ENCODE measurements around the gene LRFN5.

LRFN5 gene

GRCh38 chr14:41766772-41767171, 160.1 kb downstream of the LRFN5 start:
- WGBS (ENCODE audit: insufficient coverage, insufficient read length), result no CpG with 5 or more reads among the region's 5 CpGs
- Histone ChIP-seq H3K9me3 (ENCODE audit: control insufficient read depth, insufficient read depth, low read length) (no peaks in the 10 kb centered on the region), H3K36me3 (ENCODE audit: control insufficient read depth, insufficient read depth, low read length) (no peaks in the 10 kb centered on the region), H3K4me3 (ENCODE audit: low read length) (no peak overlapping the region), H3K4me1 (ENCODE audit: control insufficient read depth, insufficient read depth, low read length) (no peaks in the 10 kb centered on the region), H3K27ac (ENCODE audit: low read length) (no peak overlapping the region), H3K27me3 (ENCODE audit: control insufficient read depth, insufficient read depth, low read length) (no peaks in the 10 kb centered on the region)
- no peak for DNase-seq (ENCODE audit: low read depth, low spot score)

GRCh38 chr14:41773536-41774279, 167.0 kb downstream of the LRFN5 start:
- no peaks in the 10 kb centered on the region for H3K27me3 ChIP-seq (ENCODE audit: control insufficient read depth, insufficient read depth, low read length)
- no peaks in the 10 kb centered on the region for H3K9me3 ChIP-seq (ENCODE audit: control insufficient read depth, insufficient read depth, low read length)
- no peaks in the 10 kb centered on the region for H3K36me3 ChIP-seq (ENCODE audit: control insufficient read depth, insufficient read depth, low read length)
- H3K4me3 ChIP-seq (ENCODE audit: low read length), result no peak overlapping the region
- no peaks in the 10 kb centered on the region for H3K4me1 ChIP-seq (ENCODE audit: control insufficient read depth, insufficient read depth, low read length)
- no CpG with 5 or more reads among the region's 1 CpG for WGBS (ENCODE audit: insufficient coverage, insufficient read length)
- DNase-seq (ENCODE audit: low read depth, low spot score), result no peak
- H3K27ac ChIP-seq (ENCODE audit: low read length), result no peak overlapping the region

GRCh38 chr14:41782511-41782910, 175.8 kb downstream of the LRFN5 start:
- H3K9me3 ChIP-seq (ENCODE audit: control insufficient read depth, insufficient read depth, low read length), result no peaks in the 10 kb centered on the region

GRCh38 chr14:41783403-41783802, 176.7 kb downstream of the LRFN5 start:
- Histone ChIP-seq H3K27me3 (ENCODE audit: control insufficient read depth, insufficient read depth, low read length) (no peaks in the 10 kb centered on the region), H3K4me3 (ENCODE audit: low read length) (no peak overlapping the region), H3K9me3 (ENCODE audit: control insufficient read depth, insufficient read depth, low read length) (no peaks in the 10 kb centered on the region), H3K36me3 (ENCODE audit: control insufficient read depth, insufficient read depth, low read length) (no peaks in the 10 kb centered on the region), H3K4me1 (ENCODE audit: control insufficient read depth, insufficient read depth, low read length) (no peaks in the 10 kb centered on the region), H3K27ac (ENCODE audit: low read length) (no peak overlapping the region)
- DNase-seq (ENCODE audit: low read depth, low spot score), result no peak
- no CpG with 5 or more reads among the region's 2 CpGs for WGBS (ENCODE audit: insufficient coverage, insufficient read length)

More at GRCh38 chr14:41782511-41782910, 175.8 kb downstream of the LRFN5 start:
- no peak overlapping the region for H3K4me3 ChIP-seq (ENCODE audit: low read length)
- H3K36me3 ChIP-seq (ENCODE audit: control insufficient read depth, insufficient read depth, low read length), result no peaks in the 10 kb centered on the region
- no peaks in the 10 kb centered on the region for H3K4me1 ChIP-seq (ENCODE audit: control insufficient read depth, insufficient read depth, low read length)
- no peak overlapping the region for H3K27ac ChIP-seq (ENCODE audit: low read length)
- no peaks in the 10 kb centered on the region for H3K27me3 ChIP-seq (ENCODE audit: control insufficient read depth, insufficient read depth, low read length)
- DNase-seq (ENCODE audit: low read depth, low spot score), result no peak

GRCh38 chr14:41785696-41786095, 179.0 kb downstream of the LRFN5 start:
- Histone ChIP-seq H3K4me3 (ENCODE audit: low read length) (no peak overlapping the region), H3K36me3 (ENCODE audit: control insufficient read depth, insufficient read depth, low read length) (no peaks in the 10 kb centered on the region), H3K4me1 (ENCODE audit: control insufficient read depth, insufficient read depth, low read length) (no peaks in the 10 kb centered on the region), H3K27ac (ENCODE audit: low read length) (no peak overlapping the region), H3K9me3 (ENCODE audit: control insufficient read depth, insufficient read depth, low read length) (no peaks in the 10 kb centered on the region), H3K27me3 (ENCODE audit: control insufficient read depth, insufficient read depth, low read length) (no peaks in the 10 kb centered on the region)
- WGBS (ENCODE audit: insufficient coverage, insufficient read length), result no CpG with 5 or more reads among the region's 6 CpGs
- DNase-seq (ENCODE audit: low read depth, low spot score), result no peak

GRCh38 chr14:41799817-41800216, 193.1 kb downstream of the LRFN5 start:
- H3K27me3 ChIP-seq (ENCODE audit: control insufficient read depth, insufficient read depth, low read length), result no peaks in the 10 kb centered on the region
- H3K4me3 ChIP-seq (ENCODE audit: low read length), result no peak overlapping the region
- no CpG with 5 or more reads among the region's 1 CpG for WGBS (ENCODE audit: insufficient coverage, insufficient read length)
- H3K27ac ChIP-seq (ENCODE audit: low read length), result no peak overlapping the region
- H3K36me3 ChIP-seq (ENCODE audit: control insufficient read depth, insufficient read depth, low read length), result no peaks in the 10 kb centered on the region
- no peak for DNase-seq (ENCODE audit: low read depth, low spot score)
- no peaks in the 10 kb centered on the region for H3K4me1 ChIP-seq (ENCODE audit: control insufficient read depth, insufficient read depth, low read length)
- H3K9me3 ChIP-seq (ENCODE audit: control insufficient read depth, insufficient read depth, low read length), result no peaks in the 10 kb centered on the region; the same call in 1 of the 2 replicates

GRCh38 chr14:41805633-41806032, 199.0 kb downstream of the LRFN5 start:
- DNase-seq (ENCODE audit: low read depth, low spot score), result no peak
- Histone ChIP-seq H3K36me3 (ENCODE audit: control insufficient read depth, insufficient read depth, low read length) (no peaks in the 10 kb centered on the region), H3K4me1 (ENCODE audit: control insufficient read depth, insufficient read depth, low read length) (no peaks in the 10 kb centered on the region), H3K27ac (ENCODE audit: low read length) (no peak overlapping the region), H3K27me3 (ENCODE audit: control insufficient read depth, insufficient read depth, low read length) (no peaks in the 10 kb centered on the region), H3K9me3 (ENCODE audit: control insufficient read depth, insufficient read depth, low read length) (no peaks in the 10 kb centered on the region; the same call in 1 of the 2 replicates), H3K4me3 (ENCODE audit: low read length) (no peak overlapping the region)
- WGBS (ENCODE audit: insufficient coverage, insufficient read length), result no CpG with 5 or more reads among the region's 5 CpGs

- DNase-seq (ENCODE audit: low read depth, low spot score), result no peak
- Histone ChIP-seq H3K9me3 (ENCODE audit: control insufficient read depth, insufficient read depth, low read length) (no peaks in the 10 kb centered on the region; the same call in 1 of the 2 replicates), H3K4me1 (ENCODE audit: control insufficient read depth, insufficient read depth, low read length) (no peaks in the 10 kb centered on the region), H3K4me3 (ENCODE audit: low read length) (no peak overlapping the region), H3K27me3 (ENCODE audit: control insufficient read depth, insufficient read depth, low read length) (no peaks in the 10 kb centered on the region), H3K27ac (ENCODE audit: low read length) (no peak overlapping the region), H3K36me3 (ENCODE audit: control insufficient read depth, insufficient read depth, low read length) (no peaks in the 10 kb centered on the region)
- no CpG with 5 or more reads among the region's 5 CpGs for WGBS (ENCODE audit: insufficient coverage, insufficient read length)
Measured at GRCh38 chr14:41806366-41806975, 199.8 kb downstream of the LRFN5 start.

GRCh38 chr14:41810362-41810761, 203.7 kb downstream of the LRFN5 start:
- Histone ChIP-seq H3K27ac (ENCODE audit: low read length) (no peak overlapping the region), H3K27me3 (ENCODE audit: control insufficient read depth, insufficient read depth, low read length) (no peaks in the 10 kb centered on the region), H3K4me1 (ENCODE audit: control insufficient read depth, insufficient read depth, low read length) (no peaks in the 10 kb centered on the region; the same call in 1 of the 2 replicates), H3K36me3 (ENCODE audit: control insufficient read depth, insufficient read depth, low read length) (no peaks in the 10 kb centered on the region), H3K9me3 (ENCODE audit: control insufficient read depth, insufficient read depth, low read length) (no peaks in the 10 kb centered on the region), H3K4me3 (ENCODE audit: low read length) (no peak overlapping the region)
- no CpG with 5 or more reads among the region's 1 CpG for WGBS (ENCODE audit: insufficient coverage, insufficient read length)
- no peak for DNase-seq (ENCODE audit: low read depth, low spot score)

- Histone ChIP-seq H3K27ac (ENCODE audit: low read length) (no peak overlapping the region), H3K27me3 (ENCODE audit: control insufficient read depth, insufficient read depth, low read length) (no peaks in the 10 kb centered on the region), H3K4me1 (ENCODE audit: control insufficient read depth, insufficient read depth, low read length) (no peaks in the 10 kb centered on the region; the same call in 1 of the 2 replicates), H3K36me3 (ENCODE audit: control insufficient read depth, insufficient read depth, low read length) (no peaks in the 10 kb centered on the region), H3K9me3 (ENCODE audit: control insufficient read depth, insufficient read depth, low read length) (no peaks in the 10 kb centered on the region), H3K4me3 (ENCODE audit: low read length) (no peak overlapping the region)
- no CpG with 5 or more reads among the region's 1 CpG for WGBS (ENCODE audit: insufficient coverage, insufficient read length)
- DNase-seq (ENCODE audit: low read depth, low spot score), result no peak
Measured at GRCh38 chr14:41817626-41818025, 210.9 kb downstream of the LRFN5 start.

- Histone ChIP-seq H3K4me1 (ENCODE audit: control insufficient read depth, insufficient read depth, low read length) (no peaks in the 10 kb centered on the region), H3K36me3 (ENCODE audit: control insufficient read depth, insufficient read depth, low read length) (no peaks in the 10 kb centered on the region), H3K4me3 (ENCODE audit: low read length) (no peak overlapping the region), H3K9me3 (ENCODE audit: control insufficient read depth, insufficient read depth, low read length) (no peaks in the 10 kb centered on the region), H3K27me3 (ENCODE audit: control insufficient read depth, insufficient read depth, low read length) (no peaks in the 10 kb centered on the region), H3K27ac (ENCODE audit: low read length) (no peak overlapping the region)
- WGBS (ENCODE audit: insufficient coverage, insufficient read length), result no CpG with 5 or more reads among the region's 2 CpGs
- no peak for DNase-seq (ENCODE audit: low read depth, low spot score)
Measured at GRCh38 chr14:41824441-41824840, 217.8 kb downstream of the LRFN5 start.
